ENCODE measurements around the gene CECR2.

- TF ChIP-seq CTCF (IDR thresholded peaks at IDR 0.05) (no peak), EZH2phosphoT487 (IDR thresholded peaks at IDR 0.05) (no peak), EZH2 (IDR thresholded peaks at IDR 0.05) (no peak)
Observed at GRCh38 chr22:17352798-17353197, 16.5 kb upstream of the CECR2 start.

All from neural progenitor cell (in vitro differentiated cells).